ENCODE results near the gene DAD1.

DNA sequence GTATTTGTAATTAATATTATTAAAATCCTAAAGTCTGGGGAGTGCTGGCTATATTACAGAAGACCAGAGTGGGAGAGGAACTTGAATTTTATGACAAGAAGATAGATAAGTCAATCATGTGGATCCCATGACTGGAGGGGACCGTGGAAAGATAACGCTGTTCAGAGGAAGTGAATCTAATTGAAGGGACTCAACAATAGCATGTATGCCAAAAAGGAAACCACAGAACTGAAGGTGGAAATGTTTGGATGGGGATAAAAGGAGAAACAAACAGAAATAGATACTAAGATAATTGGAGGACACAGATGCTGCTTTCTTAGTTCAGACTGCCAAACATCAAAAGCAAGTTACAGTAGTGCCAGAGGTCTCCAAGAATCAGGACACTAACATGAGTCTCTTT lies 34.0 kb upstream of the DAD1 start:
- TF ChIP-seq POLR2A (IDR thresholded peaks at IDR 0.05), result no peak
- TF ChIP-seq, protein P1, sequence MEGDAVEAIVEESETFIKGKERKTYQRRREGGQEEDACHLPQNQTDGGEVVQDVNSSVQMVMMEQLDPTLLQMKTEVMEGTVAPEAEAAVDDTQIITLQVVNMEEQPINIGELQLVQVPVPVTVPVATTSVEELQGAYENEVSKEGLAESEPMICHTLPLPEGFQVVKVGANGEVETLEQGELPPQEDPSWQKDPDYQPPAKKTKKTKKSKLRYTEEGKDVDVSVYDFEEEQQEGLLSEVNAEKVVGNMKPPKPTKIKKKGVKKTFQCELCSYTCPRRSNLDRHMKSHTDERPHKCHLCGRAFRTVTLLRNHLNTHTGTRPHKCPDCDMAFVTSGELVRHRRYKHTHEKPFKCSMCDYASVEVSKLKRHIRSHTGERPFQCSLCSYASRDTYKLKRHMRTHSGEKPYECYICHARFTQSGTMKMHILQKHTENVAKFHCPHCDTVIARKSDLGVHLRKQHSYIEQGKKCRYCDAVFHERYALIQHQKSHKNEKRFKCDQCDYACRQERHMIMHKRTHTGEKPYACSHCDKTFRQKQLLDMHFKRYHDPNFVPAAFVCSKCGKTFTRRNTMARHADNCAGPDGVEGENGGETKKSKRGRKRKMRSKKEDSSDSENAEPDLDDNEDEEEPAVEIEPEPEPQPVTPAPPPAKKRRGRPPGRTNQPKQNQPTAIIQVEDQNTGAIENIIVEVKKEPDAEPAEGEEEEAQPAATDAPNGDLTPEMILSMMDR (IDR thresholded peaks at IDR 0.05), result no peak
